Activated CD8-positive, alpha-beta memory T cell treated with anti-CD3 and anti-CD28 coated beads for 1 hour (primary cell): ENCODE measurements around the gene FOXL3.
"Not testable (repeated sequence)": the region's sequence is repeated elsewhere in the genome, so short reads cannot be mapped to it uniquely, and the experiment has no call there.

Experiments used
- DNase-seq, 2 donors: peaks; one replicate each; pipeline ENCODE4 v3.0.0-alpha.2; 2020; ENCODE audit warnings: low read depth in 1 of 2; ENCODE audit errors: extremely low read depth in 1 of 2

The FOXL3 gene

DNA sequence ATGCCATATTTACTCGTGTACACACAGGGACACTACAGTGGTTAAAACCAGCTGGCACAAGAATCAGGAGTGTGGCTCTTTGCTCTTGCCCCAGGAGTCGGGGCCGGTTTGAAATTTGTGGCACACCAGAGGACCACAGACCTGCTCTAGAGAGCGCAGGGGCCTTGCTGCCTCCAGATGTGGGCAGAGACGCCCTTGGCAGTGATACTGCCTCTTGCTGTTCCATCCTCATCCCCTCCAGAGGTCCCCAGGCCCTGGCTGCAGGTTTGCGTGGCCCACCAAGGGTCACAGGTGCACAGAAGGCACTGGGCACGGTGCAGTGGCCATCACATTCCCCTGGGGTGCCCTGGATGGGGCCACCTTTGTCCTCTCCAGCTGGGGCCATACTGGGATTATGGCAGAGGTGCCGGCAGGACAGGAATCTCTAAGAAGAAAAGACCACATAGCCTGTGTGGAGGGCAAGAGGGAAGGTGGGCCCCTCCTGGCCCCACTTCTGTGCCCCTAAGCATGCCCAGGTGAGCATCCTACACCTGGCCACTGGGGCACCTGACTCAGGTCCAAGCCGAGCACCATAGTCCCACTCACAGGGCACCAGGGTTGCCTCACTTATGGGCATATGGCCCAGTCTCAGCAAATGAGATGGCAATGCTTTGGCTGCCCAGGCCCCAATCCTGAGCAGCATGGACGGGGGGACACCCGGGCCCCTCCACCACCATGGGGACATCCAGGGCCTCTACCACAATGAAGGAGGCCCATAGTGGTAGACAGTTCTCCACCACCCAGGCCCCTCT lies 45.6 kb downstream of the FOXL3 start:
- DNase-seq = no peak

DNA sequence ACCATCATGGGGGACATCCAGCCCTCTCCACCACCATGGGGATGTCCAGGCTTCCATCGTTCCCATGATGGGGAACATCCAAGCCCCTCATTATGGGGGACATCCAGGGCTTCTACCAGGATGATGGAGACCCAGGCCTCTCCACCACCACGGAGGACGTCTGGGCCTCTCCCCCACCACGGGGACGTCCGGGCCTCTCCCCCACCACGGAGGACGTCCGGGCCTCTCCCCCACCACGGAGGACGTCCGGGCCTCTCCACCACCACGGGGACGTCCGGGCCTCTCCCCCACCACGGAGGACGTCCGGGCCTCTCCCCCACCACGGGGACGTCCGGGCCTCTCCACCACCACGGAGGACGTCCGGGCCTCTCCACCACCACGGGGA lies 46.2 kb downstream of the FOXL3 start:
- not testable (repeated sequence) for DNase-seq

DNA sequence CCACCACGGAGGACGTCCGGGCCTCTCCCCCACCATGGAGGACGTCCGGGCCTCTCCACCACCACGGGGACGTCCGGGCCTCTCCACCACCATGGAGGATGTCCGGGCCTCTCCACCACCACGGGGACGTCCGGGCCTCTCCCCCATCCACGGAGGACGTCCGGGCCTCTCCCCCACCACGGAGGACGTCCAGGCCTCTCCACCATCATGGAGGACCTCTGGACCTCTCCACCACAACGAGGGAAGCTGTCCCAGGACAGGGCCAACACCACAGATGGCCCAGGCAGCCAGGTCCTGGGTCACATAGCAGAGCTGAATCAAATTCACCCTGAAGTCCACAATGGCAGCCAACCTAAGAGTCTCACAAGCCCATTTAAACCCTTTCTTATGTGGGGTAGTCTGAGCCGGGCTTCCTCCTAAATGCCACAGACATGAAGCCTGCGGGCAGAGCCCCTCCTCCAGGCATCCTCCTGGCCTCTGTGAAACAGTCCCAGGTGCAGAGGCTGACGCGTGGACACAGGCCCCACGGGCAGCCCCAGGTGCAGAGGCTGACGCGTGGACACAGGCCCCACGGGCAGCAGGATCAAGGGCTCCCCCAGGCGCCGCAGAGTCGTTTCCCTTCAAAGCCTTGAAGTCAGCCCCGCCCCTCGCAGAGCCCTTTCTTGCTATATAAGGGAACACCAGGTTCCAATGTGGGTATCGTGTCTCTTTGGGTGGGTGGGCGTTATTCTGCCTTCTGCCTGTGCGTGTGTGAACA lies 47.0 kb downstream of the FOXL3 start:
- no peak for DNase-seq

DNA sequence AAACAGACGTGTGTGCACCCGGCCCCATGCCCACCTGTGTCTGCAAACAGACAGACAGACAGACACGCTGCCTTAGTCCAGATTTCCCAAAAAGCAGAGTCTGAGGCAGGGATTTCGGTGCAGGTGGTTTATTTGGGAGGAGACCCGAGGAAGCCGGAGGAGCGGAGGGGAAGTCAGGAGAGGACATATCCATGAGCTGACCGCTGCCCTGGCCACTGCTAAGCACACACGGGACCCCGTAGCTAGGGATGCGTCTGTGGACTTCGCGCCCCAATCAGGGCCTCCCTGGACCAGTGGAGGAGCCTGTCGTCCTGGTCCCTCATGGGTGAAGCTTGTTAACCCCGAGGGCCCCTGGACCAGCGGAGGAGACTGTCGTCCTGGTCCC lies 47.6 kb downstream of the FOXL3 start:
- no peak for DNase-seq

DNA sequence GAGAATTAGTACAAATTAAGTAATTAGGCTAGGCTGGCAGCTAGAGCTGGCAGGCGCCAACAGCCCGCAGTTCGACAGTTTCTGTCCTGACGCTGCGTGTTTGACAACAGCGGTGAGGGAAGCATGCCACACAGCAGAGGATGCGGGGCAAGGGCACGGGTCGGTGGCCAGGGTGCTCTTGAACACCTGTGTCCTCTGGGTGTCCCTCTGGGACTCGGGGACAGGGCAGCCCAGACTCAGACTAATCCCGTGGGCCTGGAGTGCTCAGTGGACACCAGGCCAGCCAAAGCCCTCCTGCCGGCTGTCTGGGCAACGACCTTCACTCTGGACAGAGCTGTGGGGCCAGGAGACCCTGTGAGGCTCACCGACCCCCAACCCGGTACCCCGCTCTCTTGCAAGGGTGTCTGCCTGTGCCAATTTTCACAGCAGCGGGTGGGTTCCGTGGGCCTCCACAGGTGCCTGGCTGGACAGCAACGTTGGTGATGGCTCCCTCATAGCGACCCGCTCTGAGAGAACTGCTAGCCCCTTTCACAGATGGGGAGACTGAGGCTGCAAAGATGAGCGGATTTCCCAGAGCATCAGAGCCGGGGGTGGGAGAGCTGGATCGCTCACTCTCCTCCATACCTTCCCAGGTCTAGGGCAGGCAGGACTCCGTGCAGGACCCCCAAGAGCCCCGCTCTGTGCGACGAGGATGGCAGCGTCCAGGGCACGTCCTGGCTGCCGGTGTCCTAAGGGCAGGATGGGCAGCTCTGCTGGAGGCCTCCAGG lies 48.5 kb downstream of the FOXL3 start:
- DNase-seq = no peak

DNA sequence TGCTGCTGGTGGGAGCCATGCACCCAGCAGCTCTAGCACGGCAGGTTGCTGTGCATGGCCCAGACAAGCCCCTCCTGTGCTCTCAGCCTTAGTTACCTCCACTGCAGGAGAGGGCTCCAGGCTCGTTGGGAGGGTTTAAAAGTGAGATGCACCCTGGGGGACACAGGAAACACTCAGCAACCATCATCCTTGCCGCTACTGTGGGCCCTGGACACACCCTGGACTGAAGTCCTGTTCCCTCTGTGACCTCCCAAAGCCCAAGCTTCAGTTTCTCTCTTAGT lies 49.0 kb downstream of the FOXL3 start:
- no peak for DNase-seq

DNA sequence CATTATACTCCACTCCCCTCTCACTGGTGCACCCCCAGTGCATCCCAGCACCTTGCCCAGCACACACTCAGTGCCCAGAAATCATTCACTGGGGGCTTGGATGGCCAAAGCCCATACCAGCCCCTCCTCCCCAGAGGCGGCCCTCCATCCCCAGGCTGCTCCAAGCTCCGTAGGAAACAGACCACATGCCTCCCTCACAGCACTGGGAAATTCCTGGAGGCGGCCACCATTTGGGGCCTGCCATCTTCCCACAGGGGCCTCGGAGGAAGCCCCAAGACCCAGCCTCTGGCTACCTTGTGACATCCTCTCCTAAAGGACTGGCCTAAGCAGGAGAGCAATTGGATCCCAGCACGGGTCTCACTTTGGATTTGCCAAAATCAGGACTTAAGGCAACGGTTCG lies 49.7 kb downstream of the FOXL3 start:
- no peak for DNase-seq

DNA sequence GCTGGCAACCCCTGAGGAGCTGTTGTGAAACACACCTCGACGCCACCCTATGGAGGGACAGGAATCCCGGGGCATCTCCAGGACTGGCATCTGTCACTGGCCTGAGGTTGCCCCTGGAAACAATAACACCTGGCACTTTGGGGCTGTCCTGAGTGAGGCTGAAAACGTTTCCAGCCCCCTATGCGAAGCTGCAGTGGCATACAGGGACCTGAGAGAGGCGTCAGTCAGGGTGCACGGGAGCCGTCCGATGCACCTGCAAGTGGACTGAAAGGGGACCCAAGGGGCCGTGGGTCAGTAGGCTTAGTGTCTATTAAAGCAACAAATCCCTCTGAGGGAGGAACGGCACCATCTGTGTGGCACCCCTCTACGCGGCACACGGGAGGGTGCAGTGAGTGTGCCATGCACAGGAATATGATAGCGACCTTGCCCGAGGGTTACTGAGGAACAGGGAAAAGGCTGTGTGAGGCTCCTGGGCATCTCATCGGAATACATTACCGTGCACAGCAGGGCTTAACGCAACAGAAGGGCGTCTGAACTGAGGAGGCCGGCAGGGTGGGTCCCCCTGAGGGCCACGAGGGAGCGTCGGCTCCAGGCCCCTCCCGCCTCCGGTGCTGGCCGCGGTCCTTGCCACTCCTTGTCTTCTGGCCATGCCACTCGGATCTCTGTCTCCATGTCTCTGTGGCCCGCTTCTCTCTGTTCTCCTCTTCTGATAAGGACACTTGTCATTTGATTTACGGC lies 50.4 kb downstream of the FOXL3 start:
- no peak for DNase-seq
